Activated T-cell treated with anti-CD3 and anti-CD28 coated beads, Interleukin-2, amount 50 U/mL, for 48 hours (primary cell): ENCODE results near the gene SYNE2.
A peak's percentile ranks its signal among the peaks of the same experiment; 100 is the strongest.
"Not testable (repeated sequence)": the region's sequence is repeated elsewhere in the genome, so short reads cannot be mapped to it uniquely, and the experiment has no call there.

Experiments used
- DNase-seq, 2 experiments: peaks; one replicate each; pipeline ENCODE4 v3.0.0-alpha.2; 2020

The SYNE2 gene

GRCh38 chr14:64091217-64091616, 238.4 kb downstream of the SYNE2 start:
- no peak for DNase-seq

- no peak for DNase-seq
Observed at GRCh38 chr14:64092338-64092737, 239.5 kb downstream of the SYNE2 start.

GRCh38 chr14:64092940-64093339, 240.1 kb downstream of the SYNE2 start:
- no peak for DNase-seq

GRCh38 chr14:64095620-64096019, 242.8 kb downstream of the SYNE2 start:
- DNase-seq: no peak

GRCh38 chr14:64098120-64098519, 245.3 kb downstream of the SYNE2 start:
- DNase-seq: no peak

GRCh38 chr14:64107438-64107837, 254.6 kb downstream of the SYNE2 start:
- DNase-seq: no peak

GRCh38 chr14:64109819-64110554, 257.2 kb downstream of the SYNE2 start:
- no peak for DNase-seq

- DNase-seq: no peak
Observed at GRCh38 chr14:64110802-64111201, 258.0 kb downstream of the SYNE2 start.

- no peak for DNase-seq
Observed at GRCh38 chr14:64112867-64113678, 260.3 kb downstream of the SYNE2 start.

GRCh38 chr14:64114166-64114565, 261.4 kb downstream of the SYNE2 start:
- no peak for DNase-seq

- DNase-seq: no peak
Observed at GRCh38 chr14:64114796-64115195, 262.0 kb downstream of the SYNE2 start.

- DNase-seq: no peak
Observed at GRCh38 chr14:64115401-64115800, 262.6 kb downstream of the SYNE2 start.

- no peak for DNase-seq
Observed at GRCh38 chr14:64117671-64118402, 265.0 kb downstream of the SYNE2 start.

GRCh38 chr14:64118403-64118742, 265.6 kb downstream of the SYNE2 start:
- not testable (repeated sequence) for DNase-seq

- DNase-seq: no peak
Observed at GRCh38 chr14:64118892-64119291, 266.1 kb downstream of the SYNE2 start.

GRCh38 chr14:64119500-64119899, 266.7 kb downstream of the SYNE2 start:
- DNase-seq: no peak

- DNase-seq: no peak
Observed at GRCh38 chr14:64119980-64120379, 267.2 kb downstream of the SYNE2 start.

GRCh38 chr14:64123241-64123822, 270.5 kb downstream of the SYNE2 start:
- DNase-seq: peak in 1 of 2 experiments; percentile 27

GRCh38 chr14:64125270-64125669, 272.5 kb downstream of the SYNE2 start:
- no peak for DNase-seq

GRCh38 chr14:64126548-64126947, 273.7 kb downstream of the SYNE2 start:
- DNase-seq: no peak

GRCh38 chr14:64137657-64138290, 285.0 kb downstream of the SYNE2 start:
- no peak for DNase-seq

GRCh38 chr14:64147126-64147790, 294.5 kb downstream of the SYNE2 start:
- DNase-seq: no peak
